HCT116 (cell line): ENCODE results near the gene CLDN20. TPM values are rescaled to one million over a fixed set of nuclear protein-coding genes. Genes with fewer than 3 reads are reported as not detected.

Source experiments
- ATAC-seq: fragments of 200-7000 bp; cut with Tn5 transposase; 2 replicates; pipeline ENCODE4 v1.9.1; 2020; ENCODE audit warnings: mild to moderate bottlenecking, moderate library complexity
- BruUV-seq: library from RNA; stranded (reverse); fragments of 400-500 nt; replicated peaks from 2 replicates; lab custom pipeline; 2021; lab: Mats Ljungman, UMichigan
- CTCF ChIA-PET: fragments of 300-600 bp; sonication (Branson Sonifier 250); formaldehyde crosslinking; loops from one replicate; lab custom pipeline; 2021; ENCODE audit warnings: antibody characterized with exemption; lab: Charles Lee
- POLR2A ChIA-PET: fragments of 300-600, 350-600 bp; sonication (Branson Sonifier 250); formaldehyde crosslinking; loops from one replicate; lab custom pipeline; 2021; ENCODE audit warnings: antibody characterized with exemption; lab: Charles Lee
- RAD21 ChIA-PET, 2 experiments: fragments of 300-600 bp; sonication (Branson Sonifier 250); formaldehyde crosslinking; loops; one replicate each; lab custom pipeline; 2023; ENCODE audit warnings: low total read pairs in 2 of 2; ENCODE audit not compliant: uncharacterized antibody in 2 of 2, unreplicated experiment in 2 of 2, low non-redundant PET in 1 of 2; lab: Charles Lee
- DNase-seq: peaks from one replicate; pipeline ENCODE4 v3.0.0-alpha.2; 2010; ENCODE audit warnings: low read depth, low spot score
- H2AFZ ChIP-seq: fragments of 200-600 bp; shearing (Covaris generic), sonication (generic); 2 replicates; pipeline ENCODE4 v1.6.1; 2017; ENCODE audit warnings: low read depth, mixed run types, mixed read lengths, antibody characterized with exemption, low read length; ENCODE audit not compliant: poor library complexity, severe bottlenecking
- H3K27ac ChIP-seq: 2 replicates; pipeline ENCODE4 v1.5.1; 2012; ENCODE audit warnings: low read depth, low read length
- H3K27me3 ChIP-seq: fragments of 200-600 bp; sonication (generic); 2 replicates; pipeline ENCODE4 v1.6.1; 2016; ENCODE audit warnings: mixed run types, low read length, mixed read lengths; ENCODE audit not compliant: insufficient read depth
- H3K36me3 ChIP-seq, 2 experiments: fragments of 200-500 bp in 1 of 2; fragments of 200-600 bp in 1 of 2; sonication (Bioruptor generic) in 1 of 2; sonication (generic) in 1 of 2; 2 replicates each; pipeline versions ENCODE4 v1.5.1 to v1.6.1; 2014 to 2016; ENCODE audit warnings: low read length in 2 of 2, inconsistent platforms in 1 of 2, mixed read lengths in 1 of 2, mixed run types in 1 of 2; ENCODE audit not compliant: insufficient read depth in 2 of 2, control insufficient read depth in 1 of 2
- H3K4me1 ChIP-seq, 2 experiments: fragments of 200-600 bp in 1 of 2; sonication (generic) in 1 of 2; 2 replicates each; pipeline versions ENCODE4 v1.5.1 to v1.6.1; 2012 to 2017; ENCODE audit warnings: low read length in 2 of 2, inconsistent platforms in 1 of 2, mild to moderate bottlenecking in 1 of 2, mixed read lengths in 1 of 2, mixed run types in 1 of 2, moderate library complexity in 1 of 2; ENCODE audit not compliant: insufficient read depth in 2 of 2, control insufficient read depth in 1 of 2
- H3K4me2 ChIP-seq: fragments of 200-600 bp; sonication (generic); 2 replicates; pipeline ENCODE4 v1.6.1; 2017; ENCODE audit warnings: mixed run types, low read length, mixed read lengths
- H3K4me3 ChIP-seq, 2 experiments: fragments of 200-600 bp in 1 of 2; sonication (generic) in 1 of 2; replicated peaks in 1 of 2; 2 replicates each; pipeline ENCODE4 v1.5.1; 2011 to 2016; ENCODE audit warnings: low read length in 2 of 2, control low read depth in 1 of 2, low read depth in 1 of 2, mild to moderate bottlenecking in 1 of 2, mixed read lengths in 1 of 2, mixed run types in 1 of 2
- H3K79me2 ChIP-seq: fragments of 200-600 bp; sonication (generic); 2 replicates; pipeline ENCODE4 v1.6.1; 2017; ENCODE audit warnings: mild to moderate bottlenecking, mixed run types, low read length, moderate library complexity, mixed read lengths; ENCODE audit not compliant: insufficient read depth
- H3K9ac ChIP-seq: fragments of 200-600 bp; sonication (generic); 2 replicates; pipeline ENCODE4 v1.6.1; 2016; ENCODE audit warnings: low read length, mixed read lengths
- H3K9me2 ChIP-seq: fragments of 200-600 bp; sonication (generic), shearing (Covaris generic); 2 replicates; pipeline ENCODE4 v1.6.1; 2017; ENCODE audit warnings: mixed run types, mild to moderate bottlenecking, moderate library complexity; ENCODE audit not compliant: insufficient read depth
- H3K9me3 ChIP-seq, 2 experiments: fragments of 200-500 bp in 1 of 2; fragments of 200-600 bp in 1 of 2; sonication (Bioruptor generic) in 1 of 2; sonication (generic) in 1 of 2; 2 replicates each; pipeline ENCODE4 v1.6.1; 2014 to 2017; ENCODE audit warnings: low read length in 2 of 2, mixed read lengths in 2 of 2, inconsistent platforms in 1 of 2, low read depth in 1 of 2, mild to moderate bottlenecking in 1 of 2, mixed run types in 1 of 2, moderate library complexity in 1 of 2; ENCODE audit not compliant: control insufficient read depth in 1 of 2, insufficient read depth in 1 of 2
- H4K20me1 ChIP-seq: fragments of 200-600 bp; sonication (generic), shearing (Covaris generic); 2 replicates; pipeline ENCODE4 v1.6.1; 2017; ENCODE audit warnings: mixed run types, mild to moderate bottlenecking, moderate library complexity; ENCODE audit not compliant: insufficient read depth
- EGR1 ChIP-seq: IDR thresholded peaks from 2 replicates; pipeline ENCODE4 v1.6.1; 2012; ENCODE audit warnings: low read depth
- ELF1 ChIP-seq: IDR thresholded peaks from 2 replicates; pipeline ENCODE4 v1.6.1; 2012; ENCODE audit warnings: low read depth, borderline replicate concordance
- EZH2 ChIP-seq: fragments of 200-600 bp; sonication (generic); IDR thresholded peaks from 2 replicates; pipeline ENCODE4 v1.6.1; 2017; ENCODE audit warnings: antibody characterized with exemption, mixed run types
- EZH2phosphoT487 ChIP-seq: fragments of 200-600 bp; IDR thresholded peaks from 2 replicates; pipeline ENCODE4 v1.6.1; 2018; ENCODE audit warnings: antibody characterized with exemption, borderline replicate concordance
- FOSL1 ChIP-seq: IDR thresholded peaks from 2 replicates; pipeline ENCODE4 v1.6.1; 2012; ENCODE audit warnings: low read depth
- JUND ChIP-seq: IDR thresholded peaks from 2 replicates; pipeline ENCODE4 v1.6.1; 2012
- POLR2AphosphoS5 ChIP-seq: IDR thresholded peaks from 2 replicates; pipeline ENCODE4 v1.6.1; 2011; ENCODE audit warnings: mild to moderate bottlenecking, low read depth, low read length, moderate library complexity
- RAD21 ChIP-seq: IDR thresholded peaks from 2 replicates; pipeline ENCODE4 v1.6.1; 2012; ENCODE audit warnings: low read depth, mild to moderate bottlenecking
- SIN3A ChIP-seq: IDR thresholded peaks from 2 replicates; pipeline ENCODE4 v1.6.1; 2012; ENCODE audit warnings: low read depth
- SP1 ChIP-seq: IDR thresholded peaks from 2 replicates; pipeline ENCODE4 v1.6.1; 2012; ENCODE audit warnings: low read depth
- SRF ChIP-seq: IDR thresholded peaks from 2 replicates; pipeline ENCODE4 v1.6.1; 2012; ENCODE audit warnings: low read depth
- YY1 ChIP-seq: IDR thresholded peaks from 2 replicates; pipeline ENCODE4 v1.6.1; 2011; ENCODE audit warnings: low read length, low read depth, moderate library complexity, mild to moderate bottlenecking; ENCODE audit not compliant: insufficient replicate concordance; ENCODE audit errors: extremely low read depth
- ZFX ChIP-seq: fragments of 450-650 bp; IDR thresholded peaks from 2 replicates; pipeline ENCODE4 v1.6.1; 2017
- ZNF274 ChIP-seq: fragments of 200-500 bp; sonication (Bioruptor generic); IDR thresholded peaks from 2 replicates; pipeline ENCODE4 v1.6.1; 2014; ENCODE audit warnings: mild to moderate bottlenecking, low read depth, low read length, inconsistent platforms
- intact Hi-C: fragments of 100-400 bp; cut with micrococcal nuclease; formaldehyde crosslinking; loops from 2 replicates; pipeline ENCODE4 v1.10.0; 2022
- total RNA-seq: library from RNA; stranded (reverse); gene quantifications from one replicate; pipeline ENCODE4 v1.2.1, GENCODE V29; 2021; ENCODE audit not compliant: unreplicated experiment
- TF ChIP-seq, protein P1 (sequence below), 3 experiments: fragments of 200-600 bp in 1 of 3; sonication (generic) in 1 of 3; IDR thresholded peaks in 2 of 3; conservative IDR thresholded peaks in 1 of 3; 2 replicates each; pipeline ENCODE4 v1.5.1; 2012 to 2017; ENCODE audit warnings: low read depth in 2 of 3, low read length in 2 of 3, antibody characterized with exemption in 1 of 3, borderline replicate concordance in 1 of 3, control low read depth in 1 of 3, mild to moderate bottlenecking in 1 of 3, mixed read lengths in 1 of 3, mixed run types in 1 of 3, moderate library complexity in 1 of 3; ENCODE audit not compliant: insufficient read depth in 1 of 3
- TF ChIP-seq, protein P2 (sequence below): IDR thresholded peaks from 2 replicates; pipeline ENCODE4 v1.6.1; 2012; ENCODE audit warnings: low read depth
- TF ChIP-seq, protein P3 (sequence below): IDR thresholded peaks from 2 replicates; pipeline ENCODE4 v1.6.1; 2012

The CLDN20 gene
- total RNA-seq, 1 experiment from 2014 or later = not detected

DNA sequence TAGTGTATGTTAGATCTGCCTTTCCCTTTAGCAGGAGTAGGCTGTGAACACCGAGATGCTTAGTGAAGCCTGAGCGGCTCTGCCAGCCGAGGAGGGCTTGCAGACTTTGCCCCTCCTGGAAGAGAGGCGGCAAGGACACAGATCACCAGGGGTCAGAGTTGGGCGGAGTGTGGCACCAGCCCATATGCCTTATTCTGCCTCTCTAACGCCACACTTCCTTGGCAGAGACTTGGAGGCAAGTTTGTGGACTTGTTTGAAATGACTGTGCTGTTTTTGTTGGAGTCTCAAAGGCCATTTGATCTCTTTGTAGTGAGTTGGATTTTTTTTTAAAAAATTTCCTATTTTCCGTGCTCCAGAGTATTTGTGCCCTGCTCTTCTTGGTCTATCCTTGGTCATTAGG lies 44.5 kb upstream of the CLDN20 start:
- Histone ChIP-seq H3K9ac (no peak overlapping the region), H3K27ac (no peak overlapping the region), H3K79me2 (no peaks in the 10 kb centered on the region), H3K27me3 (no peaks in the 10 kb centered on the region), H2AFZ (no peak overlapping the region), H3K36me3 (no peaks in the 10 kb centered on the region), H3K4me1 (peaks cover 0 to 17% of the 10 kb centered on the region in 2 experiments; a peak in 2 of 4 replicates), H4K20me1 (no peaks in the 10 kb centered on the region), H3K4me2 (no peak overlapping the region), H3K4me3 (no peak overlapping the region), H3K9me3 (no peaks in the 10 kb centered on the region), H3K9me2 (no peaks in the 10 kb centered on the region)
- ChIA-PET POLR2A (no interaction called here), CTCF (no interaction called here), RAD21 (no interaction called here)
- DNase-seq = no peak
- TF ChIP-seq EZH2 = no peak
- TF ChIP-seq, protein P1, sequence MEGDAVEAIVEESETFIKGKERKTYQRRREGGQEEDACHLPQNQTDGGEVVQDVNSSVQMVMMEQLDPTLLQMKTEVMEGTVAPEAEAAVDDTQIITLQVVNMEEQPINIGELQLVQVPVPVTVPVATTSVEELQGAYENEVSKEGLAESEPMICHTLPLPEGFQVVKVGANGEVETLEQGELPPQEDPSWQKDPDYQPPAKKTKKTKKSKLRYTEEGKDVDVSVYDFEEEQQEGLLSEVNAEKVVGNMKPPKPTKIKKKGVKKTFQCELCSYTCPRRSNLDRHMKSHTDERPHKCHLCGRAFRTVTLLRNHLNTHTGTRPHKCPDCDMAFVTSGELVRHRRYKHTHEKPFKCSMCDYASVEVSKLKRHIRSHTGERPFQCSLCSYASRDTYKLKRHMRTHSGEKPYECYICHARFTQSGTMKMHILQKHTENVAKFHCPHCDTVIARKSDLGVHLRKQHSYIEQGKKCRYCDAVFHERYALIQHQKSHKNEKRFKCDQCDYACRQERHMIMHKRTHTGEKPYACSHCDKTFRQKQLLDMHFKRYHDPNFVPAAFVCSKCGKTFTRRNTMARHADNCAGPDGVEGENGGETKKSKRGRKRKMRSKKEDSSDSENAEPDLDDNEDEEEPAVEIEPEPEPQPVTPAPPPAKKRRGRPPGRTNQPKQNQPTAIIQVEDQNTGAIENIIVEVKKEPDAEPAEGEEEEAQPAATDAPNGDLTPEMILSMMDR (IDR thresholded peaks at IDR 0.05 in 2 of 3, conservative IDR thresholded peaks at IDR 0.05 in 1 of 3; ENCODE audit: borderline replicate concordance in 1 of 3, insufficient read depth in 1 of 3, low read depth in 2 of 3, low read length in 2 of 3) = no peak
- TF ChIP-seq, protein P2, sequence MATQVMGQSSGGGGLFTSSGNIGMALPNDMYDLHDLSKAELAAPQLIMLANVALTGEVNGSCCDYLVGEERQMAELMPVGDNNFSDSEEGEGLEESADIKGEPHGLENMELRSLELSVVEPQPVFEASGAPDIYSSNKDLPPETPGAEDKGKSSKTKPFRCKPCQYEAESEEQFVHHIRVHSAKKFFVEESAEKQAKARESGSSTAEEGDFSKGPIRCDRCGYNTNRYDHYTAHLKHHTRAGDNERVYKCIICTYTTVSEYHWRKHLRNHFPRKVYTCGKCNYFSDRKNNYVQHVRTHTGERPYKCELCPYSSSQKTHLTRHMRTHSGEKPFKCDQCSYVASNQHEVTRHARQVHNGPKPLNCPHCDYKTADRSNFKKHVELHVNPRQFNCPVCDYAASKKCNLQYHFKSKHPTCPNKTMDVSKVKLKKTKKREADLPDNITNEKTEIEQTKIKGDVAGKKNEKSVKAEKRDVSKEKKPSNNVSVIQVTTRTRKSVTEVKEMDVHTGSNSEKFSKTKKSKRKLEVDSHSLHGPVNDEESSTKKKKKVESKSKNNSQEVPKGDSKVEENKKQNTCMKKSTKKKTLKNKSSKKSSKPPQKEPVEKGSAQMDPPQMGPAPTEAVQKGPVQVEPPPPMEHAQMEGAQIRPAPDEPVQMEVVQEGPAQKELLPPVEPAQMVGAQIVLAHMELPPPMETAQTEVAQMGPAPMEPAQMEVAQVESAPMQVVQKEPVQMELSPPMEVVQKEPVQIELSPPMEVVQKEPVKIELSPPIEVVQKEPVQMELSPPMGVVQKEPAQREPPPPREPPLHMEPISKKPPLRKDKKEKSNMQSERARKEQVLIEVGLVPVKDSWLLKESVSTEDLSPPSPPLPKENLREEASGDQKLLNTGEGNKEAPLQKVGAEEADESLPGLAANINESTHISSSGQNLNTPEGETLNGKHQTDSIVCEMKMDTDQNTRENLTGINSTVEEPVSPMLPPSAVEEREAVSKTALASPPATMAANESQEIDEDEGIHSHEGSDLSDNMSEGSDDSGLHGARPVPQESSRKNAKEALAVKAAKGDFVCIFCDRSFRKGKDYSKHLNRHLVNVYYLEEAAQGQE = no peak
- no peak for TF ChIP-seq ZNF274
- TF ChIP-seq RAD21 = no peak
- TF ChIP-seq SIN3A = no peak
- no peak for TF ChIP-seq SP1
- no peak for TF ChIP-seq POLR2AphosphoS5
- no peak for TF ChIP-seq FOSL1
- no peak for TF ChIP-seq EZH2phosphoT487
- TF ChIP-seq, protein P3, sequence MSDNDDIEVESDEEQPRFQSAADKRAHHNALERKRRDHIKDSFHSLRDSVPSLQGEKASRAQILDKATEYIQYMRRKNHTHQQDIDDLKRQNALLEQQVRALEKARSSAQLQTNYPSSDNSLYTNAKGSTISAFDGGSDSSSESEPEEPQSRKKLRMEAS = no peak
- TF ChIP-seq YY1 = no peak
- no peak for TF ChIP-seq EGR1
- TF ChIP-seq ELF1 = no peak
- no peak for TF ChIP-seq JUND
- no peak for TF ChIP-seq SRF
- no peak for TF ChIP-seq ZFX
- no peak for ATAC-seq
- BruUV-seq = no TSS peak
- intact Hi-C loops = no loop called here
